ENCODE data around the gene CLSTN2. TPM values are rescaled to one million over a fixed set of nuclear protein-coding genes. Genes with fewer than 3 reads are reported as not detected.
A peak's percentile ranks its signal among the peaks of the same experiment; 100 is the strongest.

The CLSTN2 gene
- total RNA-seq, 1 donor from 2014 or later = 143 TPM

DNA sequence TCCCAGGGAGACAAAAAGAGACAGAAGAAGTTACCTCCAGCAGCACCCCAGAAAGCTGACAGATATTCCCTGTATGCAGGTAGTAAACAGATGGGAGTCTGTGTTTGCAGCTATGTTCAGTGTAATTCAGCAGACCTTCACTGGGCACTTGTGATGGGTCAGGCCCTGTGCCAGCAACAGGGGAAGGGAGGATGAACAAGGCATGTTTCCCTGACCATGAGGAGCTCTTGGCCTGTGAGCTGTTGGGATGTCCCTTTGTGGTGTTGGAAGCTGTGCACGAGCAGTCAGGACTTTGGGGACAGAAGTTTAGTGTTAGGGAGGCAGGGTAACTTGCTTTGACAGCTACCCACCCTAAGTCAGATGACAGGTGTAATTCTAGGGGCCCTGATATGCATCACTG lies 636.9 kb downstream of the CLSTN2 start:
- no peak overlapping the region for H3K4me3 Mint-ChIP-seq (ENCODE audit: unreplicated experiment)
- H3K4me1 Mint-ChIP-seq (ENCODE audit: unreplicated experiment) = peaks cover 14% of the 10 kb centered on the region
- DNase-seq (ENCODE audit: extremely low spot score, unreplicated experiment) = no peak
- peaks cover 19% of the 10 kb centered on the region for H3K36me3 Mint-ChIP-seq (ENCODE audit: unreplicated experiment)
- no peak overlapping the region for H3K27ac Mint-ChIP-seq (ENCODE audit: unreplicated experiment)
- no peaks in the 10 kb centered on the region for H3K27me3 Mint-ChIP-seq (ENCODE audit: unreplicated experiment)
- TF ChIP-seq, protein P1, sequence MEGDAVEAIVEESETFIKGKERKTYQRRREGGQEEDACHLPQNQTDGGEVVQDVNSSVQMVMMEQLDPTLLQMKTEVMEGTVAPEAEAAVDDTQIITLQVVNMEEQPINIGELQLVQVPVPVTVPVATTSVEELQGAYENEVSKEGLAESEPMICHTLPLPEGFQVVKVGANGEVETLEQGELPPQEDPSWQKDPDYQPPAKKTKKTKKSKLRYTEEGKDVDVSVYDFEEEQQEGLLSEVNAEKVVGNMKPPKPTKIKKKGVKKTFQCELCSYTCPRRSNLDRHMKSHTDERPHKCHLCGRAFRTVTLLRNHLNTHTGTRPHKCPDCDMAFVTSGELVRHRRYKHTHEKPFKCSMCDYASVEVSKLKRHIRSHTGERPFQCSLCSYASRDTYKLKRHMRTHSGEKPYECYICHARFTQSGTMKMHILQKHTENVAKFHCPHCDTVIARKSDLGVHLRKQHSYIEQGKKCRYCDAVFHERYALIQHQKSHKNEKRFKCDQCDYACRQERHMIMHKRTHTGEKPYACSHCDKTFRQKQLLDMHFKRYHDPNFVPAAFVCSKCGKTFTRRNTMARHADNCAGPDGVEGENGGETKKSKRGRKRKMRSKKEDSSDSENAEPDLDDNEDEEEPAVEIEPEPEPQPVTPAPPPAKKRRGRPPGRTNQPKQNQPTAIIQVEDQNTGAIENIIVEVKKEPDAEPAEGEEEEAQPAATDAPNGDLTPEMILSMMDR (IDR thresholded peaks at IDR 0.05) = no peak
- no peaks in the 10 kb centered on the region for H3K9me3 Mint-ChIP-seq (ENCODE audit: unreplicated experiment)

DNA sequence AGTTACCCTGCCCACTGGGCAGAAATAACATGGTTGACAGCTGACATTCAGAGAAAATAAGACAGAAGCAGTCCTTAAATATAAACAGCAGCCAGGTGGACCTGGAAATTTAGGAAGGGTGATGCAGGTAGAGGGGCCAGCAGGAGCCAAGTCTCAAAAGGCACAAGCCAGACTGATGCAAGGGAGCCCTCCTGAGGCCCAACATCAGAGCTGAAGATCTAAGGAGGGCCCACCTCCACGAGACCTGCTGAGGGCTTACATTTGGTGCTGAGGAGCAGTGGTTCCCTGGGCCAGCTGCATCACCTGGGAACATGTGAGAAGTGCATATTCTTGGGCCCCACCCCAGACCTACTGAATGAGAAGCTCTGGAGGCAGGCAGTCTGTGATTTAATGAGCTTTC lies 637.3 kb downstream of the CLSTN2 start:
- TF ChIP-seq, protein P1 (IDR thresholded peaks at IDR 0.05) = no peak
- H3K4me1 Mint-ChIP-seq (ENCODE audit: unreplicated experiment) = peaks cover 14% of the 10 kb centered on the region
- H3K36me3 Mint-ChIP-seq (ENCODE audit: unreplicated experiment) = peaks cover 15% of the 10 kb centered on the region
- peak; percentile 54 for DNase-seq (ENCODE audit: extremely low spot score, unreplicated experiment)
- no peaks in the 10 kb centered on the region for H3K9me3 Mint-ChIP-seq (ENCODE audit: unreplicated experiment)
- H3K4me3 Mint-ChIP-seq (ENCODE audit: unreplicated experiment) = no peak overlapping the region
- no peaks in the 10 kb centered on the region for H3K27me3 Mint-ChIP-seq (ENCODE audit: unreplicated experiment)
- H3K27ac Mint-ChIP-seq (ENCODE audit: unreplicated experiment) = no peak overlapping the region

DNA sequence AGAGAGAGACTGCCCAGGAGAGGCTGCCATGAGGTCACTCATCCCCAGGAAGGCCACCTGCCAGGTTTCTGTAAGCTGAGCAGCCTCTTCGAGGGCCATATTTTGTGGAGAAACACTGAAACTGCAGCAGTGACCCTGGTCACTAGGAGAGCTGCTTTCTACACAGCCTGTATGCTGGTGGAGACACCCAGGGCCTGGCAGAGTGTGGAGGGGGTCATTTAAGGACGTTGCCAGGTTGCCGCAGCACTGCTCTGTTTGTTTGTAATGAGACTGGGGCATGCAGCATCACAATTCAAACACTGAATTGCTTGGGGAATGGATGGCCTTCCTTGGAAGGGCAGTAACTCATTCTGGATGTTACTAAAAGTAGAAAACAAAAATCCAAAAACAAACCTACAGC lies 638.0 kb downstream of the CLSTN2 start:
- TF ChIP-seq, protein P1 (IDR thresholded peaks at IDR 0.05) = no peak
- no peak overlapping the region for H3K4me3 Mint-ChIP-seq (ENCODE audit: unreplicated experiment)
- no peak for DNase-seq (ENCODE audit: extremely low spot score, unreplicated experiment)
- H3K27ac Mint-ChIP-seq (ENCODE audit: unreplicated experiment) = no peak overlapping the region
- peaks cover 8% of the 10 kb centered on the region for H3K36me3 Mint-ChIP-seq (ENCODE audit: unreplicated experiment)
- no peaks in the 10 kb centered on the region for H3K27me3 Mint-ChIP-seq (ENCODE audit: unreplicated experiment)
- H3K4me1 Mint-ChIP-seq (ENCODE audit: unreplicated experiment) = peaks cover 14% of the 10 kb centered on the region
- H3K9me3 Mint-ChIP-seq (ENCODE audit: unreplicated experiment) = no peaks in the 10 kb centered on the region

DNA sequence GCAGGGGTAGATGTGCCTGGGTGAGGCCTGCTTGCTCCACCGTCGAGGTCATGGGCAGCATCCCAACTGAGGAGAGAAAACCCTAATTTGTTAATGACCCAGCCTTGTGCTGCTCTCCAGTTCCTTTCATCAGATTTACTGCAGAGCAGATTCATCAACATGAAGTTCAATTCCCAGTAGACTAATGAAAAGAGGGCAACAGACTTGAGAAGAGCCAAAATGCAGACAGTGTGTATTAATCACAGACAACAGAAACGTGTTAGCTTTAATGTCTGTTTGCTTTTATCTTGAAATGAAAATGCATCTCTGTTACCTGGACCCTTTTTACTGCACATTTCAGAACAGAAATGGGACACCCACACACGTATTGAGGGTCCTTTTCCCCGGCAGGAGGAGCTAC lies 639.4 kb downstream of the CLSTN2 start:
- H3K4me1 Mint-ChIP-seq (ENCODE audit: unreplicated experiment) = peaks cover 11% of the 10 kb centered on the region
- no peak overlapping the region for H3K27ac Mint-ChIP-seq (ENCODE audit: unreplicated experiment)
- H3K9me3 Mint-ChIP-seq (ENCODE audit: unreplicated experiment) = no peaks in the 10 kb centered on the region
- H3K4me3 Mint-ChIP-seq (ENCODE audit: unreplicated experiment) = no peak overlapping the region
- DNase-seq (ENCODE audit: extremely low spot score, unreplicated experiment) = no peak
- no peaks in the 10 kb centered on the region for H3K27me3 Mint-ChIP-seq (ENCODE audit: unreplicated experiment)
- peaks cover 4% of the 10 kb centered on the region for H3K36me3 Mint-ChIP-seq (ENCODE audit: unreplicated experiment)
- TF ChIP-seq, protein P1 (IDR thresholded peaks at IDR 0.05) = no peak

DNA sequence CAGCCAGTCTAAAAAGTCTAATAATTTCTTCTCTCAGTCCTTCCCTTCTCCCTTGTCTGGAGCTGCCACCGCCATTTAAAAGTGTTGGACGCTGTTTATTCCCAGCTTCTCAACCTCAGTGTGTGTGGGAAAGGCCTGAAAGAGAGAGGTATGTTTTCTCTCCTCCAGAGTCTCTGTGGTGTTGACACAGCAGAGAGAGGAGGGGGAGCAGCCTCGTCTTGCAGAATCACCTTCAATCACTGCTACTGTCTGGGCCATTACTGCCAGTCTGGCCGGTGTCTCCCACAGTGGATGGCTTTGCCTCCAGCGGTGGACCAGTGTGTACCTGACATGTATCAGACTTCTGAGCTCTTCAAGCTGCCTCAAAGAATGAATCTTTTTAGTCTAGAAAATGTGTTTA lies 641.5 kb downstream of the CLSTN2 start:
- H3K4me3 Mint-ChIP-seq (ENCODE audit: unreplicated experiment) = no peak overlapping the region
- H3K27ac Mint-ChIP-seq (ENCODE audit: unreplicated experiment) = no peak overlapping the region
- H3K27me3 Mint-ChIP-seq (ENCODE audit: unreplicated experiment) = no peaks in the 10 kb centered on the region
- peaks cover 17% of the 10 kb centered on the region for H3K4me1 Mint-ChIP-seq (ENCODE audit: unreplicated experiment)
- TF ChIP-seq, protein P1 (IDR thresholded peaks at IDR 0.05) = no peak
- no peaks in the 10 kb centered on the region for H3K9me3 Mint-ChIP-seq (ENCODE audit: unreplicated experiment)
- H3K36me3 Mint-ChIP-seq (ENCODE audit: unreplicated experiment) = peaks cover 2% of the 10 kb centered on the region
- DNase-seq (ENCODE audit: extremely low spot score, unreplicated experiment) = peak; percentile 23

Measured in osteocyte (in vitro differentiated cells).